Glutamatergic neuron (in vitro differentiated cells): ENCODE data around the gene RPL28. TPM values are rescaled to one million over a fixed set of nuclear protein-coding genes. Genes with fewer than 3 reads are reported as not detected.
A peak's percentile ranks its signal among the peaks of the same experiment; 100 is the strongest.

Experiments
- DNase-seq: peaks from one replicate; pipeline ENCODE4 v3.0.0; 2022
- H3K27ac Mint-ChIP-seq: one replicate; pipeline ENCODE4 v1.8.0; 2020; ENCODE audit warnings: mild to moderate bottlenecking, mixed read lengths, inconsistent platforms; ENCODE audit not compliant: unreplicated experiment
- H3K27me3 Mint-ChIP-seq: one replicate; pipeline ENCODE4 v1.8.0; 2020; ENCODE audit warnings: mild to moderate bottlenecking, moderate library complexity, mixed read lengths, inconsistent platforms; ENCODE audit not compliant: unreplicated experiment
- H3K36me3 Mint-ChIP-seq: one replicate; pipeline ENCODE4 v1.8.0; 2020; ENCODE audit warnings: mild to moderate bottlenecking, mixed read lengths, inconsistent platforms; ENCODE audit not compliant: unreplicated experiment
- H3K4me1 Mint-ChIP-seq: one replicate; pipeline ENCODE4 v1.8.0; 2020; ENCODE audit warnings: mild to moderate bottlenecking, low read depth, mixed read lengths, inconsistent platforms; ENCODE audit not compliant: unreplicated experiment
- H3K4me3 Mint-ChIP-seq: one replicate; pipeline ENCODE4 v1.8.0; 2020; ENCODE audit warnings: mild to moderate bottlenecking, mixed read lengths, inconsistent platforms; ENCODE audit not compliant: unreplicated experiment
- H3K9me3 Mint-ChIP-seq: one replicate; pipeline ENCODE4 v1.8.0; 2020; ENCODE audit warnings: mild to moderate bottlenecking, moderate library complexity, mixed read lengths, inconsistent platforms; ENCODE audit not compliant: unreplicated experiment
- total RNA-seq: library from RNA; stranded (reverse); fragmentation: NEBNext Ultra II Directional; extraction: Animal tissue kit (Norgen Biotek cat#: 25700); gene quantifications from one replicate; pipeline ENCODE4 v1.2.1, GENCODE V29; 2021; ENCODE audit not compliant: unreplicated experiment
- TF ChIP-seq, protein P1 (sequence below): fragments of 200-600 bp; sonication (generic); IDR thresholded peaks from one replicate; pipeline ENCODE4 v1.5.0; 2021; ENCODE audit not compliant: partially characterized antibody, unreplicated experiment

Gene RPL28
- total RNA-seq, 1 donor from 2014 or later: 1,087 TPM

GRCh38 chr19:55443045-55443823, 57.5 kb downstream of the RPL28 start, which contains the start of gene SHISA7:
Gene SHISA7 (minus strand): TSS chr19:55443300. CDS start chr19:55442863, 437 bp downstream.
- peaks cover 42% of the 10 kb centered on the region for H3K27me3 Mint-ChIP-seq
- H3K36me3 Mint-ChIP-seq: peaks cover 20% of the 10 kb centered on the region
- no peak for DNase-seq
- H3K9me3 Mint-ChIP-seq: peaks cover 16% of the 10 kb centered on the region
- H3K4me1 Mint-ChIP-seq: peaks cover 10% of the 10 kb centered on the region
- H3K27ac Mint-ChIP-seq: no peak within 1 kb of the TSS
- TF ChIP-seq, protein P1, sequence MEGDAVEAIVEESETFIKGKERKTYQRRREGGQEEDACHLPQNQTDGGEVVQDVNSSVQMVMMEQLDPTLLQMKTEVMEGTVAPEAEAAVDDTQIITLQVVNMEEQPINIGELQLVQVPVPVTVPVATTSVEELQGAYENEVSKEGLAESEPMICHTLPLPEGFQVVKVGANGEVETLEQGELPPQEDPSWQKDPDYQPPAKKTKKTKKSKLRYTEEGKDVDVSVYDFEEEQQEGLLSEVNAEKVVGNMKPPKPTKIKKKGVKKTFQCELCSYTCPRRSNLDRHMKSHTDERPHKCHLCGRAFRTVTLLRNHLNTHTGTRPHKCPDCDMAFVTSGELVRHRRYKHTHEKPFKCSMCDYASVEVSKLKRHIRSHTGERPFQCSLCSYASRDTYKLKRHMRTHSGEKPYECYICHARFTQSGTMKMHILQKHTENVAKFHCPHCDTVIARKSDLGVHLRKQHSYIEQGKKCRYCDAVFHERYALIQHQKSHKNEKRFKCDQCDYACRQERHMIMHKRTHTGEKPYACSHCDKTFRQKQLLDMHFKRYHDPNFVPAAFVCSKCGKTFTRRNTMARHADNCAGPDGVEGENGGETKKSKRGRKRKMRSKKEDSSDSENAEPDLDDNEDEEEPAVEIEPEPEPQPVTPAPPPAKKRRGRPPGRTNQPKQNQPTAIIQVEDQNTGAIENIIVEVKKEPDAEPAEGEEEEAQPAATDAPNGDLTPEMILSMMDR: no peak
- H3K4me3 Mint-ChIP-seq: peak within 1 kb of the TSS; percentile 71

- peak overlapping the region; percentile 65 for H3K4me3 Mint-ChIP-seq
- TF ChIP-seq, protein P1: no peak
- H3K9me3 Mint-ChIP-seq: peaks cover 14% of the 10 kb centered on the region
Observed at GRCh38 chr19:55443824-55444480, 58.2 kb downstream of the RPL28 start.

GRCh38 chr19:55444646-55445045, 58.9 kb downstream of the RPL28 start:
- TF ChIP-seq, protein P1: no peak
- Mint-ChIP-seq H3K4me3 (no peak overlapping the region), H3K4me1 (peaks cover 10% of the 10 kb centered on the region), H3K27me3 (peaks cover 34% of the 10 kb centered on the region), H3K9me3 (peaks cover 8% of the 10 kb centered on the region), H3K27ac (no peak overlapping the region), H3K36me3 (peaks cover 13% of the 10 kb centered on the region)
- DNase-seq: no peak

More at GRCh38 chr19:55443824-55444480, 58.2 kb downstream of the RPL28 start:
- Mint-ChIP-seq H3K4me1 (peaks cover 10% of the 10 kb centered on the region), H3K27me3 (peaks cover 40% of the 10 kb centered on the region), H3K36me3 (peaks cover 19% of the 10 kb centered on the region), H3K27ac (no peak overlapping the region)
- no peak for DNase-seq

DNA sequence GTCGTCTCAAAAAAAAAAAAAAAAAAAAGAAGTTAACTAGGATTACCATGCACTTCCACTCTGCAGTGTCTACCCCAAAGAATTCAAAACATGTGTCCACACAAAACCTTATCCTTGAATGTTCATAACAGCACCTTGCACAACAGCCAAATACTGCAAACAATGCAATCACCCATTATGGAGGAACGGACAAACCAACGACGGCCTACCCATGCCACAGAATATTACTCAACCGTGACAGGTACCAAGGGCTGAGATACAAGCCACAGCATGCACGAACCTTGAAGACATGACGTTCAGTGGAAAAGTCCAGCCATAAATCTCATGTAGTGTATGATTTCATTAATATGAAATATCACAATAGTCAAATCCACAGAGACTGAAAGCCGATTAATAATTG, 60.3 kb downstream of the RPL28 start:
- H3K27me3 Mint-ChIP-seq: peaks cover 33% of the 10 kb centered on the region

More for the DNA sequence above, 60.3 kb downstream of the RPL28 start:
- peaks cover 6% of the 10 kb centered on the region for H3K4me1 Mint-ChIP-seq
- H3K36me3 Mint-ChIP-seq: peaks cover 9% of the 10 kb centered on the region
- H3K27ac Mint-ChIP-seq: no peak overlapping the region
- no peak for DNase-seq
- TF ChIP-seq, protein P1: no peak
- peak overlapping the region; percentile 52 for H3K4me3 Mint-ChIP-seq
- H3K9me3 Mint-ChIP-seq: peaks cover 8% of the 10 kb centered on the region
